Activated naive CD8-positive, alpha-beta T cell treated with anti-CD3 and anti-CD28 coated beads for 36 hours (primary cell): ENCODE measurements around the gene MZT2A. TPM values are rescaled to one million over a fixed set of nuclear protein-coding genes. Genes with fewer than 3 reads are reported as not detected.
"Not testable (repeated sequence)": the region's sequence is repeated elsewhere in the genome, so short reads cannot be mapped to it uniquely, and the experiment has no call there.

Source experiments
- DNase-seq: peaks from one replicate; pipeline ENCODE4 v3.0.0; 2021
- H3K27ac Mint-ChIP-seq: one replicate; pipeline ENCODE4 v1.8.0; 2022; ENCODE audit warnings: mild to moderate bottlenecking, moderate library complexity, mixed read lengths
- H3K27me3 Mint-ChIP-seq: one replicate; pipeline ENCODE4 v1.8.0; 2022; ENCODE audit warnings: mild to moderate bottlenecking, mixed read lengths
- H3K36me3 Mint-ChIP-seq: one replicate; pipeline ENCODE4 v1.8.0; 2021; ENCODE audit warnings: mild to moderate bottlenecking, mixed read lengths
- H3K4me1 Mint-ChIP-seq: one replicate; pipeline ENCODE4 v1.8.0; 2021; ENCODE audit warnings: mixed read lengths
- H3K4me3 Mint-ChIP-seq: one replicate; pipeline ENCODE4 v1.8.0; 2022; ENCODE audit warnings: mild to moderate bottlenecking, moderate library complexity, mixed read lengths
- H3K9me3 Mint-ChIP-seq: one replicate; pipeline ENCODE4 v1.8.0; 2022; ENCODE audit warnings: mixed read lengths
- total RNA-seq, 2 experiments: library from RNA; stranded (reverse); gene quantifications; one replicate each; pipeline ENCODE4 v1.2.3, GENCODE V29; 2021

MZT2A gene
- total RNA-seq = 100 to 1,000 TPM; 191 to 205 TPM

GRCh38 chr2:131492015-131492417 lies at the start of gene MZT2A:
Gene MZT2A, minus strand, starts transcription at chr2:131492397. Its CDS starts 21 bp downstream, at chr2:131492376.
- Mint-ChIP-seq H3K4me3 (peak within 1 kb of the TSS; percentile 97), H3K27ac (peak within 1 kb of the TSS; percentile 98), H3K4me1 (peaks cover 22% of the 10 kb centered on the region), H3K36me3 (peaks cover 51% of the 10 kb centered on the region)
- H3K9me3 Mint-ChIP-seq, DNase-seq, H3K27me3 Mint-ChIP-seq: not testable (repeated sequence)

- not testable (repeated sequence) for H3K27me3 Mint-ChIP-seq, H3K36me3 Mint-ChIP-seq, H3K4me3 Mint-ChIP-seq, H3K27ac Mint-ChIP-seq, H3K4me1 Mint-ChIP-seq, DNase-seq, H3K9me3 Mint-ChIP-seq
Measured at GRCh38 chr2:131538856-131539255, 46.7 kb upstream of the MZT2A start.

GRCh38 chr2:131536841-131537240 lies 44.6 kb upstream of the MZT2A start:
- not testable (repeated sequence) for H3K27ac Mint-ChIP-seq, H3K27me3 Mint-ChIP-seq, H3K4me3 Mint-ChIP-seq, H3K4me1 Mint-ChIP-seq, H3K9me3 Mint-ChIP-seq, H3K36me3 Mint-ChIP-seq, DNase-seq

- H3K27me3 Mint-ChIP-seq, H3K9me3 Mint-ChIP-seq, H3K27ac Mint-ChIP-seq, H3K4me3 Mint-ChIP-seq, H3K4me1 Mint-ChIP-seq, H3K36me3 Mint-ChIP-seq, DNase-seq: not testable (repeated sequence)
Measured at GRCh38 chr2:131535951-131536826, 44.0 kb upstream of the MZT2A start.

GRCh38 chr2:131535526-131535925 lies 43.3 kb upstream of the MZT2A start:
- Mint-ChIP-seq H3K4me1 (no peaks in the 10 kb centered on the region), H3K4me3 (no peak overlapping the region), H3K27ac (no peak overlapping the region), H3K9me3 (no peaks in the 10 kb centered on the region), H3K36me3 (no peaks in the 10 kb centered on the region), H3K27me3 (no peaks in the 10 kb centered on the region)
- no peak for DNase-seq

- not testable (repeated sequence) for H3K9me3 Mint-ChIP-seq, H3K4me3 Mint-ChIP-seq, H3K27ac Mint-ChIP-seq, H3K27me3 Mint-ChIP-seq, H3K4me1 Mint-ChIP-seq, H3K36me3 Mint-ChIP-seq, DNase-seq
Measured at GRCh38 chr2:131534965-131535364, 42.8 kb upstream of the MZT2A start.

- H3K9me3 Mint-ChIP-seq, H3K27ac Mint-ChIP-seq, H3K4me1 Mint-ChIP-seq, H3K27me3 Mint-ChIP-seq, H3K4me3 Mint-ChIP-seq, DNase-seq, H3K36me3 Mint-ChIP-seq: not testable (repeated sequence)
Measured at GRCh38 chr2:131534317-131534672, 42.1 kb upstream of the MZT2A start.

GRCh38 chr2:131533609-131534316 lies 41.6 kb upstream of the MZT2A start:
- not testable (repeated sequence) for H3K27me3 Mint-ChIP-seq, H3K27ac Mint-ChIP-seq, H3K4me1 Mint-ChIP-seq, H3K9me3 Mint-ChIP-seq, DNase-seq, H3K36me3 Mint-ChIP-seq, H3K4me3 Mint-ChIP-seq

- H3K36me3 Mint-ChIP-seq, H3K4me3 Mint-ChIP-seq, H3K27me3 Mint-ChIP-seq, H3K9me3 Mint-ChIP-seq, DNase-seq, H3K27ac Mint-ChIP-seq: not testable (repeated sequence)
- H3K4me1 Mint-ChIP-seq = peaks cover 13% of the 10 kb centered on the region
Measured at GRCh38 chr2:131532723-131533608, 40.8 kb upstream of the MZT2A start.

GRCh38 chr2:131531547-131532185 lies 39.5 kb upstream of the MZT2A start:
- peaks cover 17% of the 10 kb centered on the region for H3K4me1 Mint-ChIP-seq
- H3K36me3 Mint-ChIP-seq, DNase-seq, H3K9me3 Mint-ChIP-seq, H3K27me3 Mint-ChIP-seq, H3K4me3 Mint-ChIP-seq, H3K27ac Mint-ChIP-seq: not testable (repeated sequence)

GRCh38 chr2:131530626-131531344 lies 38.6 kb upstream of the MZT2A start:
- H3K4me3 Mint-ChIP-seq, H3K9me3 Mint-ChIP-seq, DNase-seq, H3K27ac Mint-ChIP-seq, H3K27me3 Mint-ChIP-seq, H3K36me3 Mint-ChIP-seq: not testable (repeated sequence)
- peaks cover 21% of the 10 kb centered on the region for H3K4me1 Mint-ChIP-seq

- not testable (repeated sequence) for DNase-seq, H3K36me3 Mint-ChIP-seq, H3K9me3 Mint-ChIP-seq, H3K4me3 Mint-ChIP-seq, H3K27ac Mint-ChIP-seq, H3K27me3 Mint-ChIP-seq
- H3K4me1 Mint-ChIP-seq = peaks cover 21% of the 10 kb centered on the region
Measured at GRCh38 chr2:131529864-131530445, 37.8 kb upstream of the MZT2A start.

- not testable (repeated sequence) for H3K9me3 Mint-ChIP-seq, DNase-seq, H3K36me3 Mint-ChIP-seq, H3K27me3 Mint-ChIP-seq, H3K27ac Mint-ChIP-seq
- peak overlapping the region; percentile 63 for H3K4me3 Mint-ChIP-seq
- H3K4me1 Mint-ChIP-seq = peaks cover 21% of the 10 kb centered on the region
Measured at GRCh38 chr2:131528981-131529863, 37.0 kb upstream of the MZT2A start.
